NCI-H1105 treated with DMSO at 0.1 percent for 48 hours (cell line): ENCODE results near the gene ENPP6.

ENCODE experiments used
- DNase-seq: peaks from one replicate; lab custom pipeline; 2025; lab: John Stamatoyannopoulos, UW

ENPP6 gene

GRCh38 chr4:184217634-184218033 lies at the start of gene ENPP6:
TSS of gene ENPP6 (minus strand) at chr4:184217873. CDS start at chr4:184217819, 54 bp downstream.
- DNase-seq, result no peak

- no peak for DNase-seq
Measured at GRCh38 chr4:184267206-184267608, 49.5 kb upstream of the ENPP6 start.

- no peak for DNase-seq
Measured at GRCh38 chr4:184265546-184266351, 48.1 kb upstream of the ENPP6 start.

- peak; percentile 68 for DNase-seq
Measured at GRCh38 chr4:184263910-184264732, 46.4 kb upstream of the ENPP6 start.

- no peak for DNase-seq
Measured at GRCh38 chr4:184263461-184263860, 45.8 kb upstream of the ENPP6 start.

GRCh38 chr4:184262901-184263300 lies 45.2 kb upstream of the ENPP6 start:
- no peak for DNase-seq

GRCh38 chr4:184261246-184261645 lies 43.6 kb upstream of the ENPP6 start:
- no peak for DNase-seq

- DNase-seq, result no peak
Measured at GRCh38 chr4:184259866-184260265, 42.2 kb upstream of the ENPP6 start.

- DNase-seq, result no peak
Measured at GRCh38 chr4:184259081-184259480, 41.4 kb upstream of the ENPP6 start.

- no peak for DNase-seq
Measured at GRCh38 chr4:184255871-184256642, 38.4 kb upstream of the ENPP6 start.

- no peak for DNase-seq
Measured at GRCh38 chr4:184255361-184255760, 37.7 kb upstream of the ENPP6 start.

GRCh38 chr4:184253072-184253420 lies 35.4 kb upstream of the ENPP6 start:
- no peak for DNase-seq

- no peak for DNase-seq
Measured at GRCh38 chr4:184252136-184253071, 34.7 kb upstream of the ENPP6 start.

GRCh38 chr4:184251670-184251980 lies 34.0 kb upstream of the ENPP6 start:
- DNase-seq, result no peak

- peak; percentile 24 for DNase-seq
Measured at GRCh38 chr4:184250795-184251669, 33.4 kb upstream of the ENPP6 start.

GRCh38 chr4:184248216-184248615 lies 30.5 kb upstream of the ENPP6 start:
- DNase-seq, result no peak

- no peak for DNase-seq
Measured at GRCh38 chr4:184247421-184247820, 29.7 kb upstream of the ENPP6 start.

- no peak for DNase-seq
Measured at GRCh38 chr4:184246426-184246825, 28.8 kb upstream of the ENPP6 start.

- no peak for DNase-seq
Measured at GRCh38 chr4:184238072-184238745, 20.5 kb upstream of the ENPP6 start.

- DNase-seq, result no peak
Measured at GRCh38 chr4:184237612-184238011, 19.9 kb upstream of the ENPP6 start.
